Measurements from ENCODE around the gene PCDHGA2. TPM values are rescaled to one million over a fixed set of nuclear protein-coding genes. Genes with fewer than 3 reads are reported as not detected.
"Not testable (repeated sequence)": the region's sequence is repeated elsewhere in the genome, so short reads cannot be mapped to it uniquely, and the experiment has no call there.

PCDHGA2 gene
- under 1 TPM in 1 of 2 experiments, not detected in 1; 0.04 TPM for total RNA-seq

- POLR2A ChIA-PET, result no interaction called here
- CTCF ChIA-PET, result interaction anchor here (1.1 to 1.2 kb wide), 3 partner anchors 74 to 220 kb away, joined by 3 read pairs; partner anchors contain the start of gene PCDHGA10
These were observed at the start of gene PCDHGA2 for GRCh38 chr5:141338538-141339306. Gene PCDHGA2, plus strand, starts transcription at chr5:141338760.

- ChIA-PET POLR2A (no interaction called here), CTCF (no interaction called here)
These were observed 40.2 kb upstream of the PCDHGA2 start for GRCh38 chr5:141298376-141298775.

DNA sequence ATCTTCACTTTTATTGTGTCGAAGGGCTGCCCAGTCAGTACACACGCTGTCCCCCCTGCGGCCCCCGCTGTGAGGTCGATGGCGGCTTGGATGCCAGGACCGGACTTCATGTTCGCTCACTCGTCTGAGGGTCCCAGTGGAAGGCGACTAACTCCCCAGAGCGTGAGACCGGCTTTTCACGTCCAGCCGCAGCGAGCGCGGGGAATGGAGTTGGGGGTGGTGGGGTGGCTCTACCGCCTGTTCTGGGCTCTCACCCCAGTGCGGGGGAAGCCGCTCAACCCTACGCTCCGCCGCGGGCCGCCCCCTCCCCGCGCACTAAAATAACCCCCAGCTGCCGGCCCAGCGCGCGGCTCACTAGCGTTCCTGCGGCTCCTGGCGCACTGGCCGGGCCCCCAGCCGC, 34.8 kb upstream of the PCDHGA2 start, which contains the start of gene SLC25A2:
Gene SLC25A2, minus strand, starts transcription at position 294 of the 400 bp plus-strand sequence. Its CDS starts 184 bp downstream, at position 110.
- POLR2A ChIA-PET, result no interaction called here

GRCh38 chr5:141306630-141307029, 31.9 kb upstream of the PCDHGA2 start:
- ChIA-PET CTCF (no interaction called here), POLR2A (no interaction called here)

More for the DNA sequence above, 34.8 kb upstream of the PCDHGA2 start, which contains the start of gene SLC25A2:
- CTCF ChIA-PET, result no interaction called here

DNA sequence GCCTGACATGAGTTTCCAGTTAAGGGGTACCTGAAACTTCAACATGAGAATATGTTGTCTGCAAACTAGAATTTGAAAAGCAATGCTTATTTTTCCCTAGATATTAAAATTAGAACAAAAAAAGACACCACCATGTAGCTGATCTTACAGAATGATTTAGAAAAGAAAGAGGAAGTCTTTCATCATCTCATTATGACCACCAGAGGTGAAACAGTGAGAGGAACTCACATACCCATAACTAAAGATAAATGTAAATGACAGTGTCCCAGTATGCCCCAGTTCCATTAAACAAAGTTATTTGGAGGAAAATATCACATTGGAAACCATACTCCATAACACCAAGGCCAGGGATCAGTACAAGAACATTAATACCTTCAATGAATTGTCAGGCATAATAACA, 24.8 kb upstream of the PCDHGA2 start:
- CTCF ChIA-PET, result no interaction called here
- POLR2A ChIA-PET, result no interaction called here

- POLR2A ChIA-PET, result not testable (repeated sequence)
- CTCF ChIA-PET, result interaction anchor here (0.7 kb wide), 1 partner anchor 16 kb away, joined by 3 read pairs; no protein-coding TSS in a partner anchor
These were observed 21.6 kb upstream of the PCDHGA2 start for GRCh38 chr5:141316963-141317362.

DNA sequence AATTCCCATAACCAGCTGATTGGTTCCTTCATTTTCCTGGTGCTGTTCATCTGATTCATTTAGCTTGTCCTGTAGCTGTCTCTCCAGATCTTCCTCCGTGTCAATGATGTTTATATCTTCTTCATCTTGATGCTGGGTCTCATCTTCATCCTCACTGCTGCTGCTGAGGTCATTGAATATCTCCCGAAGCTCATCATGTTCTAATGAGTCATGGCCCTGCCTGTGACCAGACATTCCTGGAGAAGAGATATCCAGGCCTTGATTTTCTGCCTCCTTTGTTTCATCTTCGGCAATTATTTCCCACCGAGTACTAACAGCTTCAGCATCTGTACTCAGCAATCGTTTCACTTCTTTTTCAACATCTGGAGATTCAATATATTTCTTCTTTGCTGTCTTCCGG, 19.4 kb upstream of the PCDHGA2 start:
- POLR2A ChIA-PET, result interaction anchor here (0.6 kb wide), 1 partner anchor 14 kb away, joined by 3 read pairs; no protein-coding TSS in a partner anchor
- CTCF ChIA-PET, result interaction anchor here (1.1 to 1.6 kb wide), 5 partner anchors 10 to 245 kb away, joined by 3 to 6 read pairs (median 3); partner anchors contain the start of genes PCDHGA10 and PCDHGB1

DNA sequence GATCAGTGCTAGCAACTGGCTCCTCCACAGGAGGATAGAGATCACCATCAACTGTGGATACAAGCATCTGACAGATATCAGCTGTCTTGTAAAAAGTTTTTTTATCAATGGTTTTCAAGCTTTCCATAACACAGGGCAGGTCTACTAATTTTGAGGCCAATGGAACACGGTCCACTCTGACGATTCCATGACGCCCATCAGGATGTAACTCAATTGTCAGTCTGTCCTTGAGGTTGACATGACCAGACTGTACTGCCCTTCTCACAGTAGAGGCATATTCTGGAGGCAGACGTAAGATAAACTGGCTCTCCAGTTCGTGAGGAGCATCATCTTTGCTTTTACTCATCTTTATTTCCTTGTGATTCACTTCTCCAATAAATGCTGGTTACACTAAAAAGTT, 18.9 kb upstream of the PCDHGA2 start:
- POLR2A ChIA-PET, result interaction anchor here (0.9 to 1.6 kb wide), 2 partner anchors 8 to 11 kb away, joined by 4 read pairs; no protein-coding TSS in a partner anchor

GRCh38 chr5:141320225-141321169, 18.1 kb upstream of the PCDHGA2 start, which contains the start of gene TAF7:
Gene TAF7, minus strand, starts transcription at chr5:141320784. Its CDS starts 740 bp downstream, at chr5:141320044.
- CTCF ChIA-PET, result interaction anchor here (1.1 to 1.7 kb wide), 10 partner anchors 8 to 243 kb away, joined by 3 to 6 read pairs (median 4); partner anchors contain the start of genes PCDHB9, PCDHGA1, PCDHGA10 and PCDHGA3
- POLR2A ChIA-PET, result interaction anchor here (0.6 to 1.6 kb wide), 5 partner anchors 9 to 248 kb away, joined by 3 to 8 read pairs (median 4); partner anchors contain the start of gene PCDHGA1

More for the DNA sequence above, 18.9 kb upstream of the PCDHGA2 start:
- CTCF ChIA-PET, result interaction anchor here (1.1 to 1.7 kb wide), 10 partner anchors 9 to 244 kb away, joined by 3 to 6 read pairs (median 4); partner anchors contain the start of genes PCDHGA1, PCDHGA10, PCDHGA3 and PCDHGB1

DNA sequence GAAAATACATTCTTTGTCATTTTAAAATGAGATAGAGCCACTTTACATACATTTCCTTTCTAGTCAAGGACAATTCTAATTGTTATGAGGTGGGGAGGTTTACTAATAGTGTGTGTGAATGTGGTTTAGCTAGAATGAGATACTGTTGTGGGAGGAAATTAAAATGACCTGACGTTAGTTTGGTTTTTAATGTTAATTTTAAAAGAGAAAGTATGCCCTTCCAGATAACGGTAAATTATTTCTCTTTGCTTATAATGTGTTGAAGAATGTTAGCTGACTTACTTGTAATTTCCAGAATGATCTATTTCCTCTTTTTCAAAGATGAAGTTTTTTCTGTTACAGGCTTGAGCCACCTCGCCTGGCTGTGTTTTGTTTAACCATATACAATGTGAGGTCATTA, 16.3 kb upstream of the PCDHGA2 start:
- CTCF ChIA-PET, result no interaction called here
- POLR2A ChIA-PET, result no interaction called here

DNA sequence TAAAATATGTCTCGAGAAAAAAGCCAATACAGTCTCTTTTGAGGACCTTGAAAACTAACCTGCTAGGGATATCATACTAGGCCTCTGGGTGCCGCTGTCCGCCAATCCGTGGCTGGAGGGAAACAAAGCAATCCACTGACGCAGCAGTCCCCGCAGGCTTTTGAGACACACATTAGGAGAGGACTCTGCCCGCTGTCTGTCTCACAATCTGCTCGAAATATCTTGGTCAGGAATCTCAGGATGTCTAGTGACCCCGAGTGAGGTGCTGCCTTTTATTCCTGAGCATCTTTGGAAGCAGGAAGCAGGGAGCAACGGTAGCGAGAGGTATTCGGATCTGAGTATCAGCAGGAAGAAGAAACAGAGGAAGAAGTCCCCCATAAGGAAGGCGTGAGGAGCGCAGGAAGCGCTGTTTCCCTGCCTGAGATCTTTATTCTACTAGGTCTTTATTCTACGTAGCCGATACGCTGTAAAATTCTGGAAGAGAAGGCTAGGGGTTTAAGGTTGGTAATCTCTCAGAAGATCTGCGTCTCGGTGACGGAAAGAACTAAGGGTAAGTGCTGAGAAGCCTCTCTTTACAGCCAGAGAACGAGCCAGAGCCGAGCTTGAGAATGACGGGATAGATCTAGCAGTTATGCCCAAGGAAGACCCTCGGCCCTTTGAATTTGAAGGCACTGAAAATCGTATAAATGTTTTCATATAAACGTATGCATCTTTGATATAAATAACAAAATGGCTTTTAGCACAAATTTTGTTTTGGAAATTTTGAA, 12.3 kb upstream of the PCDHGA2 start:
- ChIA-PET CTCF (interaction anchor here (0.7 kb wide), 1 partner anchor 14 kb away, joined by 3 read pairs; no protein-coding TSS in a partner anchor), POLR2A (no interaction called here)

DNA sequence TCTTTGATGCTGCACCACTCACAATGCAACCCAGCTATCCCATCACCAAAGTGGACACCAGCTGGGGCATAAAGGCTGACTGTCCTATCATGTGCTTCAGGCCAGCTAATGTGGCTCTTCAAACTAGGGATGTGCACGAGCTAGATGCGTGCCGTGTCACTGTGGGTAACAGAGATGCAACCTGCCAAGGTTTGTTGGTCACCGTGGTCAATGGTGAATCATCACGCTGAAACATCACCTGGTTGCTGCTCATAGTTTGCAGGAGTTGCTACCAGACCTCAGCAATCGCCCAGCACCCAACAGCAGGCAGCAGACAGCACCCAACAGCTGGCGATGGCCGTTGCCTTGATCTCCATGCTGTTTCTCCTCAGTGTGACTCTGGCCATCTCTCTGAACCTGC, 10.3 kb upstream of the PCDHGA2 start:
- ChIA-PET CTCF (interaction anchor here (0.9 to 1.9 kb wide), 3 partner anchors 8 to 236 kb away, joined by 4 to 5 read pairs (median 4); partner anchors contain the start of genes PCDHGA3 and TAF7), POLR2A (no interaction called here)

GRCh38 chr5:141330299-141331080, 8.1 kb upstream of the PCDHGA2 start, which contains the start of gene PCDHGA1:
Gene PCDHGA1, plus strand, starts transcription at chr5:141330514.
- ChIA-PET POLR2A (interaction anchor here (1.0 to 1.1 kb wide), 2 partner anchors 10 to 11 kb away, joined by 3 to 4 read pairs; partner anchors contain the start of gene TAF7), CTCF (interaction anchor here (0.6 to 1.2 kb wide), 3 partner anchors 10 to 764 kb away, joined by 3 to 4 read pairs (median 3); partner anchors contain the start of gene TAF7)

- POLR2A ChIA-PET, result not testable (repeated sequence)
These were observed 6.0 kb upstream of the PCDHGA2 start for GRCh38 chr5:141332571-141332970.

DNA sequence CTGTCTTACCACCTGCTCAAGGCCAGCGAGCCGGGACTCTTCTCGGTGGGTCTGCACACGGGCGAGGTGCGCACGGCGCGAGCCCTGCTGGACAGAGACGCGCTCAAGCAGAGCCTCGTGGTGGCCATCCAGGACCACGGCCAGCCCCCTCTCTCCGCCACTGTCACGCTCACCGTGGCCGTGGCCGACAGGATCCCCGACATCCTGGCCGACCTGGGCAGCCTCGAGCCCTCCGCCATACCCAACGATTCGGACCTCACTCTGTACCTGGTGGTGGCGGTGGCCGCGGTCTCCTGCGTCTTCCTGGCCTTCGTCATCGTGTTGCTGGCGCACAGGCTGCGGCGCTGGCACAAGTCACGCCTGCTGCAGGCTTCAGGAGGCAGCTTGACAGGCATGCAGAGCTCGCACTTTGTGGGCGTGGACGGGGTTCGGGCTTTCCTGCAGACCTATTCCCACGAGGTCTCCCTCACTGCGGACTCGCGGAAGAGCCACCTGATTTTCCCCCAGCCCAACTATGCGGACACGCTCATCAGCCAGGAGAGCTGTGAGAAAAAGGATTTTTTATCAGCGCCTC, 2.3 kb downstream of the PCDHGA2 start:
- POLR2A ChIA-PET, result not testable (repeated sequence)

More at GRCh38 chr5:141332571-141332970, 6.0 kb upstream of the PCDHGA2 start:
- CTCF ChIA-PET, result not testable (repeated sequence)

GRCh38 chr5:141342773-141343172, 4.2 kb downstream of the PCDHGA2 start:
- POLR2A ChIA-PET, result no interaction called here
- CTCF ChIA-PET, result interaction anchor here (0.7 to 1.4 kb wide), 2 partner anchors 22 kb away, joined by 3 read pairs; partner anchors contain the start of gene TAF7

More for the DNA sequence above, 2.3 kb downstream of the PCDHGA2 start:
- CTCF ChIA-PET, result not testable (repeated sequence)

Data from activated CD8-positive, alpha-beta memory T cell treated with anti-CD3 and anti-CD28 coated beads for 36 hours (primary cell).